Regular cardiac myocyte (primary cell): ENCODE measurements around the gene ARL14EPL. TPM values are rescaled to one million over a fixed set of nuclear protein-coding genes. Genes with fewer than 3 reads are reported as not detected.

ENCODE experiments used
- total RNA-seq: library from RNA; depleted of rRNA; stranded (reverse); fragments of >200 nt; gene quantifications from 2 replicates; pipeline ENCODE4 v1.2.3, GENCODE V29; 2014

Gene ARL14EPL
- 0.19 TPM in 1 of 2 replicates, not detected in the other for total RNA-seq

GRCh38 chr5:116032094-116032517 lies at the start of gene ARL14EPL:
TSS of gene ARL14EPL (plus strand) at chr5:116032472. CDS start at chr5:116051466, 18,994 bp downstream.

GRCh38 chr5:116084871-116085715 lies 52.8 kb downstream of the ARL14EPL start, which contains the start of gene COMMD10:
TSS of gene COMMD10 (plus strand) at chr5:116085025.

Other genes with a start within 250 kb of the ARL14EPL start
- gene CDO1, start 215.8 kb upstream of the ARL14EPL start, total RNA-seq, result 1.5 and 3.4 TPM in 2 replicates
- 57.1 and 80.9 TPM in 2 replicates for gene ATG12, start 190.9 kb upstream of the ARL14EPL start, total RNA-seq
- gene AP3S1, start 190.5 kb upstream of the ARL14EPL start, total RNA-seq, result 118 and 121 TPM in 2 replicates
- gene LVRN, start 70.0 kb upstream of the ARL14EPL start, total RNA-seq, result under 0.01 and 0.19 TPM in 2 replicates
- gene COMMD10, start 52.6 kb downstream of the ARL14EPL start, total RNA-seq, result 34.7 and 35.1 TPM in 2 replicates